Stimulated activated CD4-positive, alpha-beta T cell treated with anti-CD3 and anti-CD28 coated beads, Interleukin-2, amount 100 ng/mL, for 4 hours (primary cell): Measurements from ENCODE around the gene RNF144B.
"Not testable (repeated sequence)": the region's sequence is repeated elsewhere in the genome, so short reads cannot be mapped to it uniquely, and the experiment has no call there.

Experiments used
- DNase-seq: peaks from one replicate; pipeline ENCODE4 v3.0.0-alpha.2; 2020; ENCODE audit warnings: low read depth

The RNF144B gene

GRCh38 chr6:18387061-18387721 is at the start of gene RNF144B:
TSS of gene RNF144B (plus strand) at chr6:18387350. CDS start at chr6:18399535, 12,185 bp downstream.
- DNase-seq: peak; percentile 60

GRCh38 chr6:18339599-18339998 is 47.6 kb upstream of the RNF144B start:
- no peak for DNase-seq

GRCh38 chr6:18340781-18341551 is 46.2 kb upstream of the RNF144B start:
- DNase-seq: no peak

GRCh38 chr6:18342223-18342622 is 44.9 kb upstream of the RNF144B start:
- DNase-seq: no peak

- no peak for DNase-seq
These were observed 43.4 kb upstream of the RNF144B start for GRCh38 chr6:18343741-18344140.

- no peak for DNase-seq
These were observed 40.1 kb upstream of the RNF144B start for GRCh38 chr6:18347021-18347577.

- no peak for DNase-seq
These were observed 39.3 kb upstream of the RNF144B start for GRCh38 chr6:18347866-18348265.

- no peak for DNase-seq
These were observed 37.8 kb upstream of the RNF144B start for GRCh38 chr6:18349386-18349785.

- no peak for DNase-seq
These were observed 36.9 kb upstream of the RNF144B start for GRCh38 chr6:18350271-18350670.

GRCh38 chr6:18350712-18351111 is 36.4 kb upstream of the RNF144B start:
- no peak for DNase-seq

- DNase-seq: no peak
These were observed 35.1 kb upstream of the RNF144B start for GRCh38 chr6:18352001-18352400.

GRCh38 chr6:18352842-18353241 is 34.3 kb upstream of the RNF144B start:
- DNase-seq: no peak

- DNase-seq: no peak
These were observed 33.9 kb upstream of the RNF144B start for GRCh38 chr6:18353251-18353650.

- not testable (repeated sequence) for DNase-seq
These were observed 29.6 kb upstream of the RNF144B start for GRCh38 chr6:18357546-18357945.

GRCh38 chr6:18359237-18359885 is 27.8 kb upstream of the RNF144B start:
- DNase-seq: no peak

- DNase-seq: no peak
These were observed 27.0 kb upstream of the RNF144B start for GRCh38 chr6:18360188-18360587.

- no peak for DNase-seq
These were observed 25.0 kb upstream of the RNF144B start for GRCh38 chr6:18362058-18362561.

GRCh38 chr6:18363746-18364145 is 23.4 kb upstream of the RNF144B start:
- no peak for DNase-seq

GRCh38 chr6:18364561-18364960 is 22.6 kb upstream of the RNF144B start:
- not testable (repeated sequence) for DNase-seq

- no peak for DNase-seq
These were observed 19.8 kb upstream of the RNF144B start for GRCh38 chr6:18367371-18367770.

GRCh38 chr6:18368277-18369105 is 18.7 kb upstream of the RNF144B start:
- DNase-seq: no peak

GRCh38 chr6:18371010-18371409 is 16.1 kb upstream of the RNF144B start:
- no peak for DNase-seq
